ENCODE results near the gene BEND7. TPM values are rescaled to one million over a fixed set of nuclear protein-coding genes. Genes with fewer than 3 reads are reported as not detected.

The BEND7 gene
- total and polyA plus RNA-seq, 2 of the 13 experiments (the other 11 are each of a cell fraction or from before 2014, with no cell fraction given): 14.1 to 17.1 TPM

DNA sequence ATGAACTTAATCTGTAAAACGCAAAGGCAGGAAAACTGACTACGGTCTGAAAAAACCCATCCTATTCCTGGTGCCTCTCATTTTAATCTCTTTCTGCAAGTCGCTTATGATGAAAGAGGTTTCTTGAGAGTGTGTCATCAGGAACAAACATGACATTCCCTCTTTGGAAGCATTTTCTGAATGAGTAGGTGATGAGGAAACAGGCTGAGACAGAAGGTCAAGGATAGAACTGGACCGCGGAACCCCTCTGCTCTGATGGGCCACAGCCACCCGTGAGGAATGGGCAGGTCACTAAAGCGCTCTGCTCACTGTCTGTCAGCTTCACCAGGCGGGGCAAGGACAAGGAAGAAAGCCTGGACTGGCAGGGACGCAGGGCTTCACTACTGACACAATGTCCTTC lies 28.6 kb downstream of the BEND7 start (continued):
- no peak for TF ChIP-seq ZNF567 (CRISPR knock-in tag; IDR thresholded peaks at IDR 0.05; ENCODE audit: borderline replicate concordance)

DNA sequence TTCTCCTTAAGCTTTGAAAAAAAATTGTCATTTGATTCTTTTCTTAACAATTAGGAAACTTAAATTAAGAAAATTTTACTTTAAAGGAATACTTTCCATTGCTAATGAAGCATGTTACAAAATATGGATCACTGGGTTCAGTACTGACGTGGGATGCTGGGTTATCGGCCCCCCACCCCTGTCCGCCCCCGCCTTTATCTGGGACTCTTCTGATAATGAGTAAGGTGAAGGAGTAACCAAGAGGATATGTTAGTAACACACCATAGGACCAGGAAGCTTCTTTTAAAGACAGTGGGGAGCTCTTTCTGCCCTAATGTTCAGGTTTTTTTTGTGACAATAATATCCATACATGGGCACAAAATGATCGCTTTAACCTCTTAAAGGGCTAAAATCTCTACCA lies 29.7 kb downstream of the BEND7 start:
- peaks cover 12 to 32% of the 10 kb centered on the region in 2 experiments; a peak in 4 of 5 replicates for H3K36me3 ChIP-seq (replicated peaks in 1 of 2; ENCODE audit: control insufficient read depth in 1 of 2, insufficient read depth in 2 of 2, low read length in 2 of 2)
- BruUV-seq (replicated peaks): no TSS peak
- intact Hi-C loops (cut with micrococcal nuclease; ENCODE audit: unreplicated experiment) (no loop called here), in situ Hi-C loops (cut with HindIII; ENCODE audit: extremely low pct_ligation_motif_present, low pct_unique_long_range_greater_than_20kb) (no loop called here)
- H3K9ac ChIP-seq (ENCODE audit: insufficient read depth, low read depth, low read length): no peak overlapping the region
- no peaks in the 10 kb centered on the region for H3K79me2 ChIP-seq (ENCODE audit: insufficient read depth, low read length)
- no peak overlapping the region for H3K4me2 ChIP-seq (ENCODE audit: low read depth, low read length)
- H4K20me1 ChIP-seq (ENCODE audit: insufficient read depth, low read length): 0 out of 2 replicates have a peak, but pooled peaks cover 4% of the 10 kb centered on the region
- H2AFZ ChIP-seq (ENCODE audit: low read length): no peak overlapping the region
- no peak overlapping the region for H3K27ac ChIP-seq (ENCODE audit: extremely low read length, insufficient read depth, low read length)
- CTCF ChIA-PET (ENCODE audit: low intra/inter-chr PET ratio, low total read pairs): no interaction called here
- FAIRE-seq: no peak
- DNase-seq (ENCODE audit: low spot score): no peak
- H3K4me1 ChIP-seq (ENCODE audit: insufficient read depth, low read length): peaks cover 16% of the 10 kb centered on the region
- POLR2A ChIA-PET: no interaction called here
- WGBS (ENCODE audit: low lambda C conversion rate): 98% methylated on average over 5 of the region's 5 CpGs
- H3K27me3 ChIP-seq (ENCODE audit: control insufficient read depth in 1 of 2, insufficient read depth in 2 of 2, low read length in 2 of 2): no peaks in the 10 kb centered on the region
- no peak overlapping the region for H3K4me3 ChIP-seq (replicated peaks in 1 of 3; ENCODE audit: insufficient read depth in 1 of 3, low read depth in 2 of 3, low read length in 3 of 3)
- H3K9me3 ChIP-seq (ENCODE audit: low read length): no peaks in the 10 kb centered on the region
- no peak for ATAC-seq
- TF ChIP-seq, protein P1, sequence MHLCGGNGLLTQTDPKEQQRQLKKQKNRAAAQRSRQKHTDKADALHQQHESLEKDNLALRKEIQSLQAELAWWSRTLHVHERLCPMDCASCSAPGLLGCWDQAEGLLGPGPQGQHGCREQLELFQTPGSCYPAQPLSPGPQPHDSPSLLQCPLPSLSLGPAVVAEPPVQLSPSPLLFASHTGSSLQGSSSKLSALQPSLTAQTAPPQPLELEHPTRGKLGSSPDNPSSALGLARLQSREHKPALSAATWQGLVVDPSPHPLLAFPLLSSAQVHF (CRISPR knock-in tag; IDR thresholded peaks at IDR 0.05): no peak
- no peak for TF ChIP-seq ZNF878 (CRISPR knock-in tag; IDR thresholded peaks at IDR 0.05)
- TF ChIP-seq NFE2L1 (CRISPR knock-in tag; IDR thresholded peaks at IDR 0.05; ENCODE audit: borderline replicate concordance): no peak
- TF ChIP-seq FOXM1 (CRISPR knock-in tag; IDR thresholded peaks at IDR 0.05): no peak
- TF ChIP-seq SP140L (CRISPR knock-in tag; IDR thresholded peaks at IDR 0.05; ENCODE audit: borderline replicate concordance): no peak
- TF ChIP-seq, protein P2, sequence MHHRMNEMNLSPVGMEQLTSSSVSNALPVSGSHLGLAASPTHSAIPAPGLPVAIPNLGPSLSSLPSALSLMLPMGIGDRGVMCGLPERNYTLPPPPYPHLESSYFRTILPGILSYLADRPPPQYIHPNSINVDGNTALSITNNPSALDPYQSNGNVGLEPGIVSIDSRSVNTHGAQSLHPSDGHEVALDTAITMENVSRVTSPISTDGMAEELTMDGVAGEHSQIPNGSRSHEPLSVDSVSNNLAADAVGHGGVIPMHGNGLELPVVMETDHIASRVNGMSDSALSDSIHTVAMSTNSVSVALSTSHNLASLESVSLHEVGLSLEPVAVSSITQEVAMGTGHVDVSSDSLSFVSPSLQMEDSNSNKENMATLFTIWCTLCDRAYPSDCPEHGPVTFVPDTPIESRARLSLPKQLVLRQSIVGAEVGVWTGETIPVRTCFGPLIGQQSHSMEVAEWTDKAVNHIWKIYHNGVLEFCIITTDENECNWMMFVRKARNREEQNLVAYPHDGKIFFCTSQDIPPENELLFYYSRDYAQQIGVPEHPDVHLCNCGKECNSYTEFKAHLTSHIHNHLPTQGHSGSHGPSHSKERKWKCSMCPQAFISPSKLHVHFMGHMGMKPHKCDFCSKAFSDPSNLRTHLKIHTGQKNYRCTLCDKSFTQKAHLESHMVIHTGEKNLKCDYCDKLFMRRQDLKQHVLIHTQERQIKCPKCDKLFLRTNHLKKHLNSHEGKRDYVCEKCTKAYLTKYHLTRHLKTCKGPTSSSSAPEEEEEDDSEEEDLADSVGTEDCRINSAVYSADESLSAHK (CRISPR knock-in tag; IDR thresholded peaks at IDR 0.05; ENCODE audit: borderline replicate concordance): no peak
- TF ChIP-seq, protein P3, sequence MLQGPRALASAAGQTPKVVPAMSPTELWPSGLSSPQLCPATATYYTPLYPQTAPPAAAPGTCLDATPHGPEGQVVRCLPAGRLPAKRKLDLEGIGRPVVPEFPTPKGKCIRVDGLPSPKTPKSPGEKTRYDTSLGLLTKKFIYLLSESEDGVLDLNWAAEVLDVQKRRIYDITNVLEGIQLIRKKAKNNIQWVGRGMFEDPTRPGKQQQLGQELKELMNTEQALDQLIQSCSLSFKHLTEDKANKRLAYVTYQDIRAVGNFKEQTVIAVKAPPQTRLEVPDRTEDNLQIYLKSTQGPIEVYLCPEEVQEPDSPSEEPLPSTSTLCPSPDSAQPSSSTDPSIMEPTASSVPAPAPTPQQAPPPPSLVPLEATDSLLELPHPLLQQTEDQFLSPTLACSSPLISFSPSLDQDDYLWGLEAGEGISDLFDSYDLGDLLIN (CRISPR knock-in tag; IDR thresholded peaks at IDR 0.05; ENCODE audit: borderline replicate concordance): no peak
- no peak for TF ChIP-seq ZBTB1 (CRISPR knock-in tag; IDR thresholded peaks at IDR 0.05; ENCODE audit: borderline replicate concordance)
- TF ChIP-seq, protein P4, sequence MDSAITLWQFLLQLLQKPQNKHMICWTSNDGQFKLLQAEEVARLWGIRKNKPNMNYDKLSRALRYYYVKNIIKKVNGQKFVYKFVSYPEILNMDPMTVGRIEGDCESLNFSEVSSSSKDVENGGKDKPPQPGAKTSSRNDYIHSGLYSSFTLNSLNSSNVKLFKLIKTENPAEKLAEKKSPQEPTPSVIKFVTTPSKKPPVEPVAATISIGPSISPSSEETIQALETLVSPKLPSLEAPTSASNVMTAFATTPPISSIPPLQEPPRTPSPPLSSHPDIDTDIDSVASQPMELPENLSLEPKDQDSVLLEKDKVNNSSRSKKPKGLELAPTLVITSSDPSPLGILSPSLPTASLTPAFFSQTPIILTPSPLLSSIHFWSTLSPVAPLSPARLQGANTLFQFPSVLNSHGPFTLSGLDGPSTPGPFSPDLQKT (CRISPR knock-in tag; IDR thresholded peaks at IDR 0.05; ENCODE audit: borderline replicate concordance): no peak
- TF ChIP-seq ZNF841 (CRISPR knock-in tag; IDR thresholded peaks at IDR 0.05; ENCODE audit: borderline replicate concordance): no peak
- no peak for TF ChIP-seq THYN1 (CRISPR knock-in tag; IDR thresholded peaks at IDR 0.05; ENCODE audit: borderline replicate concordance, low read depth)
- no peak for TF ChIP-seq GATAD1 (CRISPR knock-in tag; IDR thresholded peaks at IDR 0.05)
- TF ChIP-seq, protein P5, sequence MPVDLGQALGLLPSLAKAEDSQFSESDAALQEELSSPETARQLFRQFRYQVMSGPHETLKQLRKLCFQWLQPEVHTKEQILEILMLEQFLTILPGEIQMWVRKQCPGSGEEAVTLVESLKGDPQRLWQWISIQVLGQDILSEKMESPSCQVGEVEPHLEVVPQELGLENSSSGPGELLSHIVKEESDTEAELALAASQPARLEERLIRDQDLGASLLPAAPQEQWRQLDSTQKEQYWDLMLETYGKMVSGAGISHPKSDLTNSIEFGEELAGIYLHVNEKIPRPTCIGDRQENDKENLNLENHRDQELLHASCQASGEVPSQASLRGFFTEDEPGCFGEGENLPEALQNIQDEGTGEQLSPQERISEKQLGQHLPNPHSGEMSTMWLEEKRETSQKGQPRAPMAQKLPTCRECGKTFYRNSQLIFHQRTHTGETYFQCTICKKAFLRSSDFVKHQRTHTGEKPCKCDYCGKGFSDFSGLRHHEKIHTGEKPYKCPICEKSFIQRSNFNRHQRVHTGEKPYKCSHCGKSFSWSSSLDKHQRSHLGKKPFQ (CRISPR knock-in tag; IDR thresholded peaks at IDR 0.05; ENCODE audit: insufficient replicate concordance): no peak

Data from HepG2 (cell line).